ENCODE results near the gene TMC8.

GRCh38 chr17:78183916-78184315, 53.3 kb downstream of the TMC8 start:
- TF ChIP-seq CTCF (IDR thresholded peaks at IDR 0.05) (no peak), POLR2A (IDR thresholded peaks at IDR 0.05) (no peak)
